Tibial artery (tissue), 4 donors: ENCODE data around the gene ANGEL1.

Experiments used
- DNase-seq, 2 donors: peaks; one replicate each; pipeline ENCODE4 v3.0.0-alpha.2; 2019
- H3K27ac ChIP-seq, 2 donors: fragments of 200-600 bp; sonication (generic) in 1 of 2; 1 replicate in 1 of 2; 2 replicates in 1 of 2; pipeline ENCODE4 v1.5.1; 2018 to 2019; ENCODE audit warnings: mild to moderate bottlenecking in 1 of 2
- H3K27me3 ChIP-seq, 2 donors: fragments of 200-600 bp; sonication (generic) in 1 of 2; one replicate each; pipeline versions ENCODE4 v1.5.1 to v1.6.0; 2016 to 2019
- H3K36me3 ChIP-seq, 3 donors: fragments of 200-600 bp; sonication (generic) in 2 of 3; one replicate each; pipeline ENCODE4 v1.5.1; 2016 to 2019; ENCODE audit warnings: mild to moderate bottlenecking in 2 of 3
- H3K4me1 ChIP-seq, 4 donors: fragments of 200-600 bp; sonication (generic) in 2 of 4; 1 replicate in 3 of 4; 2 replicates in 1 of 4; pipeline ENCODE4 v1.5.1; 2016 to 2019
- H3K4me3 ChIP-seq, 2 donors: fragments of 200-600 bp; sonication (generic) in 1 of 2; 1 replicate in 1 of 2; 2 replicates in 1 of 2; pipeline ENCODE4 v1.5.1; 2018 to 2019; ENCODE audit warnings: mild to moderate bottlenecking in 2 of 2
- H3K9me3 ChIP-seq, 3 donors: fragments of 200-600 bp; sonication (generic) in 1 of 3; one replicate each; pipeline ENCODE4 v1.5.1; 2016 to 2019
- intact Hi-C: fragments of 100-400 bp; cut with DNase I; formaldehyde crosslinking; loops from one replicate; pipeline ENCODE4 v1.15.0; 2023; ENCODE audit warnings: low total_unique reads
- TF ChIP-seq, protein P1 (sequence below), 2 experiments: fragments of 200-600 bp in 1 of 2; fragments of 450-650 bp in 1 of 2; IDR thresholded peaks; one replicate each; pipeline ENCODE4 v1.5.1; 2017 to 2019; ENCODE audit warnings: antibody characterized with exemption in 2 of 2, mild to moderate bottlenecking in 1 of 2, moderate library complexity in 1 of 2

ANGEL1 gene

DNA sequence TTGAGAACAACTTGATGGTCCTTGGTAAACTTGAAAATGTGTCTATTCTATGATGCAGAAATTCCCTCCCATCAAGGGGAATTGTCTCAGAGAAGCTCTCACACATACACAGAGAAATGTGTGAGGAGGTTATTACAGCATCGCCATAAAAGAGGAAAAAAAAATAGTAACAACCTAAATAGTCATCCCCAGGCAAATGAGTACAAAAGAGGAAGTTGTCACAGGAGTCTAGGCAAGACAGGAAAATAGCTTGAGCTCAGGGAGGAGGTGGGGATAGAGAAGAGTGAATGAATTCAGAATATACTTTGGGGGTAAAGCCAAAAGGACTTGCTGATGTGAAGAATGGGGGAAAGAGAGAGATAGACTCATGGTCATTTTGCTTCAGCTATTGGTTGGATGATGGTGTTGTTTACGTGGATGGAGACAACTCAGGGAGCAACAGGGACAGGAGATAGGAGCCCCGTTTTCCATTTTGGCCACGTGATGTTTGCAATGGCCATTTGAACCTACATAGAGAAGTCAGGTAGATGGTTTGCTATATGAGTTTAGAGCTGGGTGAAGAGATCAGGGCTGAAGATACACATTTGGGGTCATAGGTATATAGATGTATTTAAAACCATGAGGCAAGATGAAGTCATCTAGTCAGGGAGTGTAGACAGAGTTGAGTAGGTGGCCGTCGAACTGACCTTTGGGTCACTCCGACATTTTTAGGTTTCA is 33.8 kb upstream of the ANGEL1 start:
- Histone ChIP-seq H3K27me3 (peaks cover 0 to 36% of the 10 kb centered on the region in 2 donors), H3K9me3 (no peaks in the 10 kb centered on the region), H3K27ac (no peak overlapping the region), H3K4me1 (no peaks in the 10 kb centered on the region), H3K36me3 (no peaks in the 10 kb centered on the region), H3K4me3 (no peak overlapping the region)
- TF ChIP-seq, protein P1, sequence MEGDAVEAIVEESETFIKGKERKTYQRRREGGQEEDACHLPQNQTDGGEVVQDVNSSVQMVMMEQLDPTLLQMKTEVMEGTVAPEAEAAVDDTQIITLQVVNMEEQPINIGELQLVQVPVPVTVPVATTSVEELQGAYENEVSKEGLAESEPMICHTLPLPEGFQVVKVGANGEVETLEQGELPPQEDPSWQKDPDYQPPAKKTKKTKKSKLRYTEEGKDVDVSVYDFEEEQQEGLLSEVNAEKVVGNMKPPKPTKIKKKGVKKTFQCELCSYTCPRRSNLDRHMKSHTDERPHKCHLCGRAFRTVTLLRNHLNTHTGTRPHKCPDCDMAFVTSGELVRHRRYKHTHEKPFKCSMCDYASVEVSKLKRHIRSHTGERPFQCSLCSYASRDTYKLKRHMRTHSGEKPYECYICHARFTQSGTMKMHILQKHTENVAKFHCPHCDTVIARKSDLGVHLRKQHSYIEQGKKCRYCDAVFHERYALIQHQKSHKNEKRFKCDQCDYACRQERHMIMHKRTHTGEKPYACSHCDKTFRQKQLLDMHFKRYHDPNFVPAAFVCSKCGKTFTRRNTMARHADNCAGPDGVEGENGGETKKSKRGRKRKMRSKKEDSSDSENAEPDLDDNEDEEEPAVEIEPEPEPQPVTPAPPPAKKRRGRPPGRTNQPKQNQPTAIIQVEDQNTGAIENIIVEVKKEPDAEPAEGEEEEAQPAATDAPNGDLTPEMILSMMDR (IDR thresholded peaks at IDR 0.05), result no peak
- intact Hi-C loops, result no loop called here
- no peak for DNase-seq

DNA sequence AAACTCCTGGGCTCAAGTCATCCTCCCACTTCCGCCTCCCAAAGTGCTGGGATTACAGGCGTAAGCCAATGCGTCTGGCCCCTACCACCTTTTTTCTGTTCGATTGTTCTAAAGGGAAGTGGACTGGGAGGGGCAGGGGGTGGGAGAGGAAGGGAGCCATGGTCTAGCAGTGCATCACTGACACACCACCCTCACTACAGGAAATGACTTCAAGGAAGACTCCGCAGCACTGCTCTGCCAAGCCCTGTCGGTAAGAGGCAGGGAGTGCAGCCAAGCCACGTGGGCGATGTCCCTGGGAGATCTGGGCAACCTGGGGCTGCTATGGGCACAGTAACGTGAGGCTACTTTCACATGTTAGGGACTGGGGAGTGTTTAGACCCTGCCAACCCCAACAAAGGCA is 31.5 kb upstream of the ANGEL1 start:
- Histone ChIP-seq H3K9me3 (no peaks in the 10 kb centered on the region), H3K27ac (no peak overlapping the region), H3K27me3 (peaks cover 0 to 40% of the 10 kb centered on the region in 2 donors), H3K36me3 (no peaks in the 10 kb centered on the region), H3K4me1 (no peaks in the 10 kb centered on the region), H3K4me3 (no peak overlapping the region)
- intact Hi-C loops, result no loop called here
- TF ChIP-seq, protein P1 (IDR thresholded peaks at IDR 0.05), result no peak
- peak; percentile 62 to 76 for DNase-seq

DNA sequence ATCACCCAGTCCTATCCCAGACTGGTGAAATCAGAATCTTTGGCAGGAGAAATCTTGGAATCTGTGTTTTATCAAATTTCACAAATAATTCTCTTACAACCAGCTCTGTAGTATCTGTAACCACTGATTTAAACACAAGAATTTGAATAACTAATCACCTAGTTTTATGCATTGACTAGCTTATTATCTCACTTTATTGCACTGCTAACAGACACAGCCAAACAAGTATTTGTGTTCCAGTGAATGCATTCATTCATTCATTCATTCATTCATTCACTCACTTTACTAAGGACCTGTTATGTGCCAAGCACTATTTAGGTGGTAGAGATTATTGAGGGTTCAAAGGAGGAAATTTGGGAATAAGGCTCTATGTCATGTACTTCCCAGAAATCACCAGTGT is 29.7 kb upstream of the ANGEL1 start:
- peaks cover 0 to 40% of the 10 kb centered on the region in 2 donors for H3K27me3 ChIP-seq
- H3K9me3 ChIP-seq, result no peaks in the 10 kb centered on the region
- no peak for DNase-seq
- H3K27ac ChIP-seq, result no peak overlapping the region
- H3K4me1 ChIP-seq, result no peaks in the 10 kb centered on the region
- H3K36me3 ChIP-seq, result no peaks in the 10 kb centered on the region
- intact Hi-C loops, result no loop called here
- no peak overlapping the region for H3K4me3 ChIP-seq
- TF ChIP-seq, protein P1 (IDR thresholded peaks at IDR 0.05), result no peak

DNA sequence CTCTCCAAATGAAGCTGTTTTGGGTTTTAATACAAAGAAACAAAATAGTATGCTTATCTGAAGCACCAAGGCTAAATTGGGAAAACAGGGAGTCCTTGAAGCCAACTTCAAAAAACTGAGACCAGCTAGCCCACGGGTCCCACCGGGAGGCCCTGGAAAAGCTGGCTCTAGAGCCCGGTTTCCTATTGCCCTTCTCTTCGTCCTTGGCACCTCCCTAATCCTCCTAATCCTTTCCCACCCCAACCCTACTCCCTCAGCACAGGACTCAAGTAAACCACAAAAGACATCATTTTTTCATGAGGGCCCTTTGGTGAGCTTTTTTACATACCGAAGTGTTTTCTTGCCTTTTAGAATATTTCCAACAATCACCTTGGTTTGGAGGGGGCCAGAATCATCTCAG is 24.8 kb upstream of the ANGEL1 start:
- Histone ChIP-seq H3K36me3 (no peaks in the 10 kb centered on the region), H3K4me1 (no peaks in the 10 kb centered on the region), H3K27me3 (peaks cover 0 to 11% of the 10 kb centered on the region in 2 donors), H3K27ac (no peak overlapping the region), H3K9me3 (no peaks in the 10 kb centered on the region), H3K4me3 (no peak overlapping the region)
- TF ChIP-seq, protein P1 (IDR thresholded peaks at IDR 0.05), result no peak
- no peak for DNase-seq
- intact Hi-C loops, result no loop called here

DNA sequence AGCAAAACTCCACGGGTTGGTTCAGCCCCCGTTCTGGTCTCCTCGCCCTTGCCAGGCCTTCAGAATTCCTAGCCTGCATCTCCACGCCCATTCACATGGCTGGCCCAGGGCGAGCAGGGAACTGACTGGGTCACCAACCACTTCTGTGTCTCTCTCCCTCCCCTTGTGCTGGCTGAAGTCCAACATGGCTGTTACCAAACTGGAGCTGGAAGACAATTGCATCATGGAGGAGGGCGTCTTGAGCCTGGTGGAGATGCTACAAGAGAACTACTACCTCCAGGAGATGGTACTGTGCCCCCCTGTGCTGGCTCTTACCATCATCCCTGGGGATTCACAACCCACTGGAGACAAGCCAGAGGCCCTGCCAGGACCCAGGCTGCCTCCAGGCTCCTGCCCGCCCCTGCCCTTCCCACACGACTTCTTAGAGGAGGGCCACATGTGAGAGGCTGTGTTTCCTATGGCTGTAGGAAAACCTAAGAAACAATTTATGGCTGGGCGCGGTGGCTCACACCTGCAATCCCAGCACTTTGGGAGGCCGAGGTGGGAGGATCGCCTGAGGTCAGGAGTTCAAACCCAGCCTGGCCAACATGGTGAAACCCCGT is 23.4 kb upstream of the ANGEL1 start:
- DNase-seq, result peak in 1 of 2 donors; percentile 55
- TF ChIP-seq, protein P1 (IDR thresholded peaks at IDR 0.05), result no peak
- no peaks in the 10 kb centered on the region for H3K36me3 ChIP-seq
- peaks cover 0 to 6% of the 10 kb centered on the region in 2 donors for H3K27me3 ChIP-seq
- H3K4me1 ChIP-seq, result no peaks in the 10 kb centered on the region
- intact Hi-C loops, result no loop called here
- no peak overlapping the region for H3K27ac ChIP-seq
- no peak overlapping the region for H3K4me3 ChIP-seq
- H3K9me3 ChIP-seq, result no peaks in the 10 kb centered on the region
